ENCODE measurements around the gene NCAM1. TPM values are rescaled to one million over a fixed set of nuclear protein-coding genes. Genes with fewer than 3 reads are reported as not detected.

The NCAM1 gene
- total RNA-seq, 1 donor from 2014 or later: 3.1 TPM

DNA sequence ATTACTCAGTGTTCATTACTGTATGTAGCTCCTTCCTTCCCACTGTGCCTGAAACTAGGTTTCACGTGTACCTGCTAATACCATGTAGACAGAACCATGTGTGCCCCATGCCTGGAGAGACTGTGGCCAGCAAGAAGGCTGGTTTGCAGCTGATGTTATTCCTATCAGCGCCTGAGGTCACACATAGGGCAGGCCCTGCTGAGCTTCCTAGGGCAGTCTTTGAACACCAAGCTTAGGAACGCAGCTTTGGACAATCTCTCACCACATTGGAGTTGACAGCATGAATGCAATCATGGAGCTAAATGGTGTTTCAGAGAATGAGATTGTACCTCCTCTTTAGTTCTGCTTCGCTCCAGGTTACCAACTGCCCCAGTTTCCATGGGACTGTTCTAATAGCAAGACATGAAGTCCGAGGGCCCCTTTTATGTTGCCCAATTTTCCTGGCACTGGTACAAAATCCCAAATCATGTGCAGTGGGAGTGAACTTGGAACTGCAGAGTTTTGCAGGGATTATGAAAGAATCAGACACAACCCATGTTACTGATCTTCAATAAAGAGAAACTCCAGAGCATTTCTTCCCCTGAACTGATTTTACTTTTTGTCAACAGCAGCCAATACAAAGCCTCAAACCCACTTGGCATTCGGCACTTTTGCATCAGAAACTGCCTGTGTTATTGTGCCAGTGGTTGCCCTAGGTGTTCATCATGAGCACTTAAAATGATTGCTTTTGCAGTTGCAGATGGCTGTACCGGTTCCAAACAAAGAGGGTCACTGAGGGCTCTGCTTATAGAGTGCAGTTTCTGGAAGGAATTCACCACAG, 199.0 kb downstream of the NCAM1 start:
- no peak for DNase-seq (ENCODE audit: low read depth)
- no peak overlapping the region for H3K4me3 ChIP-seq (ENCODE audit: low read depth, low read length)
- TF ChIP-seq, protein P1, sequence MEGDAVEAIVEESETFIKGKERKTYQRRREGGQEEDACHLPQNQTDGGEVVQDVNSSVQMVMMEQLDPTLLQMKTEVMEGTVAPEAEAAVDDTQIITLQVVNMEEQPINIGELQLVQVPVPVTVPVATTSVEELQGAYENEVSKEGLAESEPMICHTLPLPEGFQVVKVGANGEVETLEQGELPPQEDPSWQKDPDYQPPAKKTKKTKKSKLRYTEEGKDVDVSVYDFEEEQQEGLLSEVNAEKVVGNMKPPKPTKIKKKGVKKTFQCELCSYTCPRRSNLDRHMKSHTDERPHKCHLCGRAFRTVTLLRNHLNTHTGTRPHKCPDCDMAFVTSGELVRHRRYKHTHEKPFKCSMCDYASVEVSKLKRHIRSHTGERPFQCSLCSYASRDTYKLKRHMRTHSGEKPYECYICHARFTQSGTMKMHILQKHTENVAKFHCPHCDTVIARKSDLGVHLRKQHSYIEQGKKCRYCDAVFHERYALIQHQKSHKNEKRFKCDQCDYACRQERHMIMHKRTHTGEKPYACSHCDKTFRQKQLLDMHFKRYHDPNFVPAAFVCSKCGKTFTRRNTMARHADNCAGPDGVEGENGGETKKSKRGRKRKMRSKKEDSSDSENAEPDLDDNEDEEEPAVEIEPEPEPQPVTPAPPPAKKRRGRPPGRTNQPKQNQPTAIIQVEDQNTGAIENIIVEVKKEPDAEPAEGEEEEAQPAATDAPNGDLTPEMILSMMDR (conservative IDR thresholded peaks at IDR 0.05; ENCODE audit: low read depth, low read length): no peak

DNA sequence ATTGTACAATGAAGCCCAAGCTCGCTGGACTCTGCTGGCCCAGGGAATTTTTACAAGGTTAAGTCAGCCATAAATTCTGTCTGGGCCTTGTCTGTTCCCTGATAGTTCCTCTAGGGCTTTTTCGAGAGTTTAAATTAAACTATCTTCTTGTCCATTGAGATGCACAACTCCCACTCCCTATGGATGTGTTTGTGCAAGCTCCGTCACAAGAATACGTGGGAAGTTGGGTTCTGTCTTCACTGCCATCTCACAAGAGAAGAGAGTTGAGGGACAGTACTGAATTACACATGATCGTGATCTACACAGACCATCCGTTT, 199.5 kb downstream of the NCAM1 start:
- no peak overlapping the region for H3K4me3 ChIP-seq (ENCODE audit: low read depth, low read length)
- no peak for DNase-seq (ENCODE audit: low read depth)
- TF ChIP-seq, protein P1 (conservative IDR thresholded peaks at IDR 0.05; ENCODE audit: low read depth, low read length): no peak

DNA sequence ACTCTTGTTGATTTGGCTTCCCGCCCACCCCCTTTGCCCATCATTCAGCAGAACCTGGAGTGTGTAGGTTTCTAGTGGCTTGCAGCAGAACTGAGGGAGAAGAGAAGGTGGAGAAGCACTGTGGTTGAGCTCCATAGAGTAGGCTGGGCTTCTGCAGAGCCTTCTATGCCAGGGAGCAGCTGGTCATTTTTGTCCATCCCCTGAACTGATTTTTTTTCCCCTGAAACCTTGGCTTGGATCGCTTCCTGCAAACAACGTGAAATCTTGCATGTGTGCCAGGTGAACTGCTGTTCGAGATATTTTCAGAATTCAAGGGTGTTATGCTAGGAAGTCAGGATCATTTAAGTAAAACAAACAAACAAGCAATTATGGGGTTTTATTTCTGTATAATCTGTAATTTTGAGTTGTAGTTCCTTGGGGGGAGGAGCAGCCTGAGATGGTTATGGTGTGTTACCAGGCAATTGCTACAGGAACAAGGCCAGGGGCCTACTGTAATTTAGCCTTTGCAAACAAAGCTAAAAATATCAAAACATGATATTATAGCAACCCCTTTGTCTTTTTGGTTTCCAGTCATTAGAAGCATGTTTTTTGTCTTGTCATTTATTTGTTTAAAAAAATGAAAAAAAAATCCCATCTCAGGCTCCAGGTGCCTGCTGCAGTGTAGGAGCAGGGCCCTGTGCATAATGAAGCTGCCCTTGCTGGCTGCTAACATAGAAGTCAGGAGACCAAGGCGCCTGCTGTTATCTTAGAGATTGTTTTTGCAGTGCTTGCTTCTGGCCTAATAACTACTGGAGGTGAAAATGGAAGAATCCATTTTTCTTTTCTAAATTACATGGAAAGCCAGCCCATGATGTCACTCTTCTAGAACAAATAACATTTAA, 200.7 kb downstream of the NCAM1 start:
- no peak overlapping the region for H3K4me3 ChIP-seq (ENCODE audit: low read depth, low read length)
- TF ChIP-seq, protein P1 (conservative IDR thresholded peaks at IDR 0.05; ENCODE audit: low read depth, low read length): no peak
- no peak for DNase-seq (ENCODE audit: low read depth)

DNA sequence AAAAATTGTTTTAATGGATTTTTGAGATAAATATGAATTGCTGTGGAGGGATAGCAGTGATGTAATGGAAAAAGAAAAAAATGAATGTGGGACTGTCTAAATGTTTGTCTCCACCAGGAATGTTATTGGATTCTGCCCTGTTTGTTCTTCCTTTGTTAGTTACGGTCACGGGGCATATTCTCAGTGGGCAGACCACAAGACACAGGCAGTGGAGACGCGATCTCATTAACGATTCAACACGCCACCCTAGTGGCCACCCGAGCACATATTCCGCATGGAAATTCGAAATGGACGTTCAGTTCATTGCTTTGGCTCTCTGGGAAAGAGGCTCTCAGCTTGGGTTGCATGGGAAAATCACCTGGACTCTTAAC, 201.4 kb downstream of the NCAM1 start:
- H3K4me3 ChIP-seq (ENCODE audit: low read depth, low read length): no peak overlapping the region
- DNase-seq (ENCODE audit: low read depth): no peak
- TF ChIP-seq, protein P1 (conservative IDR thresholded peaks at IDR 0.05; ENCODE audit: low read depth, low read length): no peak

DNA sequence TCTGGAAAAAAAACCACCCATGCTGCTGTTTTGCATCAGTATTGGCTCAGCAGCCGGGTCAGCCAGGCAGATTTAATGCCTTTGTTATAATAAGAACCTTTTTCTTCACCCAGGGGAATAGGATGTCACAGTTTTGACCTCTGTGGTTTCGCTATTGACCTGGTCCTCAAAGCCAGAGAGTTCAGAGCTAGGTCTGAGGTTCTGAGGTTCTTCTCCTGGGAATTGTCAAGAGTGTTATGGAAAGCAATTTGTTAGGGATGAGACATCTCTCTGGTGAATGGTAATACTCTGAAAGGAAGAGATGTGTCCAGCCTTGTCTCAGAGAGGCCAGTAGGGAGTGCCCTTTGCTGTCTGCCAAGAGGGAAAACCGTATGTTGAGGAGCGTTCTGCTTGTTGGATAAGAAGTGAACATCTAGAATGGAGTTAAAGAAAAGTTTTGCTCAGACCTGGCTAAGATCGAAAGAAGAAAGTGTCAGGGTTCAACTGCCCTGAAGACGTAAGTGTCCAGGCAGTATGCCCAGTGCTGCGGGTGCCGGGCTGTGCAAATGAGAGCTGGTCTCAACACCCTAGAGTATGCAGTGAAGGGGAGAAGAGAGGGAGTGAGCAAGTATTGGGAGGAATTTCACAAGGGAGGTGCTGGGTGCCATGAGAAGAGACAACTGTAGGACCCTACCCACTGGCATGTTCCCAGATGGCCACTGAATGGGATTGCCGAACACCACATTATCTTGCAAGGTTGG, 202.2 kb downstream of the NCAM1 start:
- no peak overlapping the region for H3K4me3 ChIP-seq (ENCODE audit: low read depth, low read length)
- TF ChIP-seq, protein P1 (conservative IDR thresholded peaks at IDR 0.05; ENCODE audit: low read depth, low read length): no peak
- DNase-seq (ENCODE audit: low read depth): no peak

DNA sequence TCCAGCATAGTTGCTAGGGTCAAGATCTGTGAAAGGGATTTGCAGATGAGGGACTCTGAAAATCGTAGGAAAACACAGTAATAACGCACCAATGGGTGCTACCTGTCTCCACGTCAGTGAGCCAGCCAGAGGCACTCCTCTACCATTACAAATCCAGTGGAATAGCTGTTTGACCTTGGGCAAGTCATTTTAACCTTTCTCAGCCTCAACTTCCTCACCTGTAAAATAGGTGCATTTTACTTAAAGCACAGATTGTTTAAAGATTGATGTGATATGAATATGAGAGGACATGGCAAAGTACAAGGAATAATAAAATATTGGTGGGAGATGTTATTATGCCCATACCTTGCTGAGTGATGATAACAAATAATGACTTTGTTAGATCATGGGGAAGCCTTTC, 205.1 kb downstream of the NCAM1 start:
- DNase-seq (ENCODE audit: low read depth): no peak
- H3K4me3 ChIP-seq (ENCODE audit: low read depth, low read length): no peak overlapping the region
- TF ChIP-seq, protein P1 (conservative IDR thresholded peaks at IDR 0.05; ENCODE audit: low read depth, low read length): no peak
